CD4-positive, alpha-beta T cell (primary cell): ENCODE data around the gene CACNB2. TPM values are rescaled to one million over a fixed set of nuclear protein-coding genes. Genes with fewer than 3 reads are reported as not detected.

Experiments used
- ATAC-seq: fragments of 200-7000 bp; cut with Tn5 transposase; one replicate; pipeline ENCODE4 v1.10.0; 2022; ENCODE audit warnings: mild to moderate bottlenecking; ENCODE audit not compliant: poor library complexity
- CTCF ChIA-PET: fragments of 350-600 bp; sonication (Branson Sonifier 250); formaldehyde crosslinking; loops from one replicate; lab custom pipeline; 2021; ENCODE audit warnings: antibody characterized with exemption, inconsistent platforms; lab: Charles Lee
- POLR2A ChIA-PET: fragments of 350-600 bp; sonication (Branson Sonifier 250); formaldehyde crosslinking; loops from one replicate; lab custom pipeline; 2021; ENCODE audit warnings: antibody characterized with exemption, inconsistent platforms; lab: Charles Lee
- DNase-seq, 14 experiments: peaks; one replicate each; pipeline ENCODE4 v3.0.0-alpha.2; 2013 to 2020; ENCODE audit warnings: mixed read lengths in 2 of 14
- H3K27ac ChIP-seq, 2 donors: one replicate each; pipeline versions ENCODE4 v1.5.1 to v1.7.0; 2013; ENCODE audit warnings: low read length in 2 of 2, low read depth in 1 of 2, mild to moderate bottlenecking in 1 of 2
- H3K27me3 ChIP-seq, 2 experiments: 1 replicate in 1 of 2; 2 replicates in 1 of 2; pipeline versions ENCODE4 v1.6.1 to v1.7.0; 2013; ENCODE audit warnings: low read length in 2 of 2, control low read depth in 1 of 2, mild to moderate bottlenecking in 1 of 2, moderate library complexity in 1 of 2; ENCODE audit not compliant: insufficient read depth in 2 of 2, control insufficient read depth in 1 of 2
- H3K36me3 ChIP-seq: one replicate; pipeline ENCODE4 v1.6.1; 2013; ENCODE audit warnings: low read length, control low read depth; ENCODE audit not compliant: insufficient read depth
- H3K4me1 ChIP-seq: one replicate; pipeline ENCODE4 v1.6.1; 2013; ENCODE audit warnings: low read length, control low read depth; ENCODE audit not compliant: insufficient read depth
- H3K4me3 ChIP-seq: one replicate; pipeline ENCODE4 v1.5.1; 2013; ENCODE audit warnings: mild to moderate bottlenecking, low read length, moderate library complexity
- H3K9me3 ChIP-seq, 2 experiments: 1 replicate in 1 of 2; 2 replicates in 1 of 2; pipeline versions ENCODE4 v1.6.1 to v1.7.0; 2013; ENCODE audit warnings: low read length in 2 of 2, mild to moderate bottlenecking in 2 of 2, control low read depth in 1 of 2, moderate library complexity in 1 of 2; ENCODE audit not compliant: control insufficient read depth in 1 of 2, insufficient read depth in 1 of 2
- H3K27ac Mint-ChIP-seq: one replicate; pipeline ENCODE4 v1.8.0; 2020; ENCODE audit warnings: mixed read lengths
- H3K27me3 Mint-ChIP-seq: one replicate; pipeline ENCODE4 v1.8.0; 2021; ENCODE audit warnings: mixed read lengths
- H3K36me3 Mint-ChIP-seq: one replicate; pipeline ENCODE4 v1.8.0; 2021; ENCODE audit warnings: low read depth, mixed read lengths
- H3K4me1 Mint-ChIP-seq: one replicate; pipeline ENCODE4 v1.8.0; 2021; ENCODE audit warnings: low read depth, mixed read lengths
- H3K4me3 Mint-ChIP-seq: one replicate; pipeline ENCODE4 v1.8.0; 2020; ENCODE audit warnings: mild to moderate bottlenecking, mixed read lengths
- H3K9me3 Mint-ChIP-seq: one replicate; pipeline ENCODE4 v1.8.0; 2020; ENCODE audit warnings: mixed read lengths
- intact Hi-C, 2 experiments: fragments of 100-400 bp; cut with DNase I in 1 of 2; cut with micrococcal nuclease in 1 of 2; formaldehyde crosslinking; loops; one replicate each; pipeline versions ENCODE4 v1.15.1 to v1.9.0; 2023 to 2025; cut with DNase I, micrococcal nuclease
- total RNA-seq, 174 experiments: library from RNA in 2 of 174; stranded (reverse) in 2 of 174; gene quantifications; one replicate each; pipeline ENCODE4 v1.2.3 and lab custom pipeline; 2021 to 2026
- TF ChIP-seq, protein P1 (sequence below): fragments of 200-600 bp; IDR thresholded peaks from one replicate; pipeline ENCODE4 v1.8.0; 2022; ENCODE audit warnings: antibody characterized with exemption, mild to moderate bottlenecking

CACNB2 gene
- total RNA-seq, 2 experiments from 2014 or later = 0.34 TPM; not detected in 1

DNA sequence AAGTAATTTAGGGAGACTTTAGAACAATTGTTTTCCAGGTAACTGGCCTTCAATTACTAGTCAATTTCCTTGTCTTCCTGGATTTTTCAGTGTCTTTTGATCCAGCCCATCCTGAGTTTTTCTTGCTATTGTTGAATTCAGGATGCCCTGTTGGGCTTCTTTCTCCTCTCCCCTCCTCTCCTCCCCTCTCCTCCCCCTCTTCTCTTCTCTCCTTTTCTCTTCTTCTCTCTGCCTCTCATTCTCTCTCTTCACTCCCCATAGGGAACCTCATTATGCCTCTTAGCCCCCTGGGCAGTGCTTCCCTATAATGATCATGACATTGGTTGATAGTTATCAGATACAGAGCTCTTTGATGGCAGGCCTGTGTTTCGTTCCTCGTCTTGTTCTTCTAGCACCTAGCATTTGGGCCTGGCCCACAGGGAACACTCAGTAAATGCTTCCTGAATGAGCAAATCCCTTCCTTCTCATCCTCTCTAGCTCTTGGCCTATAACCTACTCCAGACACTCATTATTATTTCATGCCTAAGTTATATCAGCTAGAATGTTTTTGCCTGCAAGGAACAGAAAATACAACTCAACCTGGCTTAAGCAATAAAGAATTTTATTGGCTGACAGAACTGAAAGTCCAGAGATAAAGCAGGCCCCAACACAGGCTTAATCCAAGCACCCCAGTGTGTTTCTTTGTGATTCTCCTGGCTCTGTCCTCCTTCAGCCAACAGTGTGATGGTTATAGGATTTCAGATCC, 56.8 kb downstream of the CACNB2 start:
- ChIA-PET POLR2A (no interaction called here), CTCF (no interaction called here)
- no peak overlapping the region for H3K4me3 Mint-ChIP-seq
- intact Hi-C loops = no loop called here
- no peak overlapping the region for H3K4me3 ChIP-seq
- H3K4me1 ChIP-seq = no peaks in the 10 kb centered on the region
- H3K9me3 ChIP-seq = no peaks in the 10 kb centered on the region
- no peaks in the 10 kb centered on the region for H3K36me3 Mint-ChIP-seq
- H3K27me3 Mint-ChIP-seq = no peaks in the 10 kb centered on the region
- DNase-seq (no peak), ATAC-seq (no peak)
- H3K27ac ChIP-seq = no peak overlapping the region
- no peaks in the 10 kb centered on the region for H3K9me3 Mint-ChIP-seq
- no peaks in the 10 kb centered on the region for H3K4me1 Mint-ChIP-seq
- TF ChIP-seq, protein P1, sequence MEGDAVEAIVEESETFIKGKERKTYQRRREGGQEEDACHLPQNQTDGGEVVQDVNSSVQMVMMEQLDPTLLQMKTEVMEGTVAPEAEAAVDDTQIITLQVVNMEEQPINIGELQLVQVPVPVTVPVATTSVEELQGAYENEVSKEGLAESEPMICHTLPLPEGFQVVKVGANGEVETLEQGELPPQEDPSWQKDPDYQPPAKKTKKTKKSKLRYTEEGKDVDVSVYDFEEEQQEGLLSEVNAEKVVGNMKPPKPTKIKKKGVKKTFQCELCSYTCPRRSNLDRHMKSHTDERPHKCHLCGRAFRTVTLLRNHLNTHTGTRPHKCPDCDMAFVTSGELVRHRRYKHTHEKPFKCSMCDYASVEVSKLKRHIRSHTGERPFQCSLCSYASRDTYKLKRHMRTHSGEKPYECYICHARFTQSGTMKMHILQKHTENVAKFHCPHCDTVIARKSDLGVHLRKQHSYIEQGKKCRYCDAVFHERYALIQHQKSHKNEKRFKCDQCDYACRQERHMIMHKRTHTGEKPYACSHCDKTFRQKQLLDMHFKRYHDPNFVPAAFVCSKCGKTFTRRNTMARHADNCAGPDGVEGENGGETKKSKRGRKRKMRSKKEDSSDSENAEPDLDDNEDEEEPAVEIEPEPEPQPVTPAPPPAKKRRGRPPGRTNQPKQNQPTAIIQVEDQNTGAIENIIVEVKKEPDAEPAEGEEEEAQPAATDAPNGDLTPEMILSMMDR = no peak
- no peaks in the 10 kb centered on the region for H3K27me3 ChIP-seq
- no peak overlapping the region for H3K27ac Mint-ChIP-seq
- H3K36me3 ChIP-seq = no peaks in the 10 kb centered on the region

DNA sequence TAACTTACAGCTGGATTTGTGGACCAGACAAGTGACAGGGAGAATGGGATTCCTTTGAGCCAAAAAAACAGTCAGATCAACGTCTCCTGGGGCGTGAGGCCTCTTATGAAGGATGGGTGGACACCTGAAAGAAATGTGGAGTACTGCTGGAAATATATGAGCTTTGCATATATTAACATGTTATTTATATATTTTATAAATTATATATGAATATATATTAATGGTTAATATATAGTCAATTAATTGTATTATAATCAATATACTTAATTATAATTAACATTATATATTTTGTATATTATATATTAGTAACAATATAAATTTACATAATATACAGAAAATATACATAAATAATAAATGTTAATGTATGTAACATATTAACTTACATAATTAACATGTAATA, 57.5 kb downstream of the CACNB2 start:
- ChIA-PET POLR2A (no interaction called here), CTCF (no interaction called here)
- no peaks in the 10 kb centered on the region for H3K9me3 Mint-ChIP-seq

DNA sequence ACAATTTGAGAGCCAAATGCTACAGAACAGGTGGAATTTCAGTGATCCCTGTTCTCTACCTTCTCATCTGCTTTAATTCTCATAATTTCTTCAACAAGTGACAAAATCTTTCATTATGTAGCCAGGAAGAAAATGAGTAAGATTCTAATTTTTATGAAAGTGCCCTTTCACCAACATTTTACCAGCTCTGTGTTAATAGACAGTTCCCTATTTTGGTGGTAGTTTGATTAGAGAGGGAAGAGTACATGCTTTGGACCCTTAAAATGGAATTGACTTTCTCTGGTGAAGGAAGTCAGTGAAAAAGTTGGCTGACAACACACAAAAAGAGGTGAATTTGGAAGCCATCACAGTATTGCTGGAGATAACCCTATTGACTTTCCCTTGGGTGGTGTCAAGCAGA, 61.7 kb downstream of the CACNB2 start:
- CTCF ChIA-PET = no interaction called here
- Histone ChIP-seq H3K4me3 (no peak overlapping the region), H3K4me1 (no peaks in the 10 kb centered on the region), H3K27ac (no peak overlapping the region), H3K27me3 (no peaks in the 10 kb centered on the region), H3K9me3 (no peaks in the 10 kb centered on the region), H3K36me3 (no peaks in the 10 kb centered on the region)
- Mint-ChIP-seq H3K4me1 (peaks cover 15% of the 10 kb centered on the region), H3K4me3 (no peak overlapping the region), H3K27me3 (no peaks in the 10 kb centered on the region), H3K27ac (no peak overlapping the region), H3K9me3 (no peaks in the 10 kb centered on the region), H3K36me3 (no peaks in the 10 kb centered on the region)
- POLR2A ChIA-PET = no interaction called here
- no peak for ATAC-seq
- DNase-seq = no peak
- intact Hi-C loops = no loop called here
- TF ChIP-seq, protein P1 = no peak

More for the DNA sequence above, 57.5 kb downstream of the CACNB2 start:
- no peaks in the 10 kb centered on the region for H3K4me1 ChIP-seq
- DNase-seq (no peak), ATAC-seq (no peak)
- no peaks in the 10 kb centered on the region for H3K9me3 ChIP-seq
- Mint-ChIP-seq H3K4me3 (no peak overlapping the region), H3K4me1 (no peaks in the 10 kb centered on the region), H3K36me3 (no peaks in the 10 kb centered on the region), H3K27me3 (no peaks in the 10 kb centered on the region), H3K27ac (no peak overlapping the region)
- TF ChIP-seq, protein P1 = no peak
- H3K4me3 ChIP-seq = no peak overlapping the region
- H3K36me3 ChIP-seq = no peaks in the 10 kb centered on the region
- intact Hi-C loops = no loop called here
- no peak overlapping the region for H3K27ac ChIP-seq
- no peaks in the 10 kb centered on the region for H3K27me3 ChIP-seq
